TTC549 (cell line): ENCODE results near the gene ZIC5.
"Not testable (repeated sequence)": the region's sequence is repeated elsewhere in the genome, so short reads cannot be mapped to it uniquely, and the experiment has no call there.

Experiments
- FAIRE-seq: peaks from 2 replicates; lab custom pipeline; 2012; peaks lifted over from hg19 to GRCh38; lab: Jason Lieb, UNC

The ZIC5 gene

DNA sequence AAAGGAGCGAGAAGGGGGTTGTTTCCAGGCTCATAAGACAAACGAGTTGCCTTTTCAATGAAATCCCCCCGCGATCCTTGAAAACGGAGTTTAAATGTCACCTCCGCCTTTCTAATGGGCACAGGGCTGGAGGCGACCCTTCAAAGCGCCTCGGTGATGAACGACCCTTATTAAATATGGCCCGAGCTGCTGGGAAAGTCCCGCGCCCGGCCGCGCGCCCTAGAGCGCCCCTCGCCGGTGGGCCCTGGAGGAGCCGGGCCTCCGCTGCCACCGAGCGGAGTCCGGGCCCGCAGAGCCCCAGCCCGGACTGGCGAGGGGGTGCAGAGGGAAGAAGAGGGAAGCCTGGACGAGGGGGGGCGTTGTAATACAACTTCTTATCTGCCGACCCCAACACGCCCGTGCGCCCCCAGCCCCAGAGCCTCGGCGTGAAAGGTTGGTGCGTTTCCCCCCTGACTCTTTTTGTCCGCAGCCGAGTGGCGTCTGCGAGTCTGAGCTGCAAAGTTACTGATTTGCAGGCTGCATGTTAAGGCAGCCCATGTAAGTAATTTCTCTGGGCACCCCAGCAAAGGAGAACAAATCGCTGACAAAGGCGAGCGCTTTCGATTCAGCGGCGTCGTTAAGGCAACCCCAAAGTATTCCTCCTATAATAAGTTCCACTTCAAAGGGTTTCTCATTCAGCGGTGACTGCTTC, 11.9 kb downstream of the ZIC5 start:
- FAIRE-seq: no peak

DNA sequence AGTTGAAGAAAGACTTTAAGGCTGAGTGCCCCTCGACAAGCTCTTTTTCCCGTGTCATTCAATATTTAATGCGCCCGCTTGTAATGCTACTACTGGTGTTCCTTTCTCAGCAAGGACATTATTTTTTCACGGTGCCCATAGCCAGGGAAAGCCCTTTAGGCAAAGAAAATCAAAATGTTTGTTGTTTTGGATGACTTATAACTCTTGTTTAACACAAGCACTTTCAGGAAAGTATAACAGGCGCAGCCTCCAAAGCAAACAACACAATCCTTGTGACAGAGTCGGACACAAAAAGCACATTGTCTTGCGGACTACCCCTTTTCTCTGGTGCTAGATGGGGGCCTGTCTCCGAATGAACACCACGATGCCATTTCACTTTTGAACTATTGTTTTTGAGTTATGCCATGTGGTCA, 12.4 kb downstream of the ZIC5 start:
- no peak for FAIRE-seq

DNA sequence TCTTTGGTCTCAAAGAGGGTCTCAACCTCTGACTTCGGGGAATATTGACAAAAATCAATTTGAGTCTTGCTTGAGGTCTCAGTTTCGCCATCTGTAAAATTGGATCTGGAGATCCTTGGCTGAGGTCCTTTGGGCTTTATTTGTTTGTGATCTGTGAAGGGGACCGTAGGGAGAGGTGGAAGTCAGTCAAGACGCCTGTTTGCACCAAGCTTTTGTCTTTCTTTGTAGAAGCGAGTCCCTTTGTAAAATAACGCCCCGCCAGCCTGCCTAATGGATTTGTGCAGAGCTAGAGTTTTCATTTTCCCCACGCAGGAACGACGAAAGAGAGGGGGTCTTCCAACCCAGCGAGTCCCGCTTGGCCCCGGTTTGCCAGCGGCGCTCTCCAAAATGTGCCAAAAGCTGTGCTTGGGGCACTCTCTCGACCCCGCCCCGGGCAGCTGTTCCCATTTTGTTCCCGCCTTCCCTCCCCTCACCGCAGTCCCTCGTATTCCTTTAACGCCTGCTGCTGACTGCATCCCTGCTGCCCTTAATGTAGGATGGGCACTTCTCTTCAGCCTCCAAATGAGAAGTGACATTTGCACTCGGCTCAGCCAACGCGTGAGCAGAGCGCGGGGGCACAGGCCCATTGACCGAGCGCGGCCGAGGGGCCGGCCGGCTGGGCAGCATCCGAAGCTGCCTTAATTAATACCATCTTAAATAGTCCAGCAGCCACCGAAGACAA, 13.0 kb downstream of the ZIC5 start:
- no peak for FAIRE-seq

DNA sequence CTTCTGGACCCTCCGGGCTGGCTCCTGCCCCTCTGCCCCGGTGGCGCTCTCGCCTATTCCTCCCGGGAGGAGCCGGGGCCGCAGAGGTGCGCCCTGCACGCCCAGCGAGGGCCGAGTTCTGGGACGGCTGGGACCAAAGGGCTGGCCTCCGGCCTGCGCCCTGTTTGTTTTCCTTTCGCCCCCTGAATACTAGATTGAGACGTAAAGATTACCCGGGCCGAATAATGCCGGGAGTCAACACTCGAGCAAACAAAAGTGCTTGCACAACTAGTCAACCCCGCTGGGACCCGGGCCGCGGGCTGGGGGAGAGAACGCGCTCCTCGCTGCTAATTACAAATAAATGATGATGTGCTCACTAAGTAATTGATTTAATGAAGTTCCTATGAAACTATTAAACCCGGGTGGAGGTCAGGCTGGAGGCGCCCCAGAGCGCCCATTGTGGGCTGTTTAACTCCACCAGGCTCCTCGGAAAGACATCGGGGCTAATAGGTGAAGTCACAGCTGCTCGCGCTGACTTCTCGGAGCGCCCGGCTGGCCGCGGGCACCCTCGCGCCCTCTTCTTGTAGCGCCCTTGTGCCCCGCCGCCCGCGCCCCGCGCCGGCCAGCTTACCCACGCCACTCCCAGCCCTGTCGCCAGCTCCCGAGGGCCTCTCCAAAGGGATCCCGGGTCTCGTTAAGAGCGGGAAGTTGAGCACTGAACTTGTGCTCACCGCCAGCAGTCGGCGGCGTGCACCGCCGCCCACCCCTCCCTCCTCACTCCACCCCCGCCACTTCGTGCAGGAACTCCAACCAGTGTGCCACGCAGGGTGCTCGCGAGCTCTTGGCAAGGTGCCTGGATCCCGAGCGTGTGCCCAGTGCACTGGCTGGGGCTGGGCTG, 14.9 kb downstream of the ZIC5 start:
- FAIRE-seq: no peak

DNA sequence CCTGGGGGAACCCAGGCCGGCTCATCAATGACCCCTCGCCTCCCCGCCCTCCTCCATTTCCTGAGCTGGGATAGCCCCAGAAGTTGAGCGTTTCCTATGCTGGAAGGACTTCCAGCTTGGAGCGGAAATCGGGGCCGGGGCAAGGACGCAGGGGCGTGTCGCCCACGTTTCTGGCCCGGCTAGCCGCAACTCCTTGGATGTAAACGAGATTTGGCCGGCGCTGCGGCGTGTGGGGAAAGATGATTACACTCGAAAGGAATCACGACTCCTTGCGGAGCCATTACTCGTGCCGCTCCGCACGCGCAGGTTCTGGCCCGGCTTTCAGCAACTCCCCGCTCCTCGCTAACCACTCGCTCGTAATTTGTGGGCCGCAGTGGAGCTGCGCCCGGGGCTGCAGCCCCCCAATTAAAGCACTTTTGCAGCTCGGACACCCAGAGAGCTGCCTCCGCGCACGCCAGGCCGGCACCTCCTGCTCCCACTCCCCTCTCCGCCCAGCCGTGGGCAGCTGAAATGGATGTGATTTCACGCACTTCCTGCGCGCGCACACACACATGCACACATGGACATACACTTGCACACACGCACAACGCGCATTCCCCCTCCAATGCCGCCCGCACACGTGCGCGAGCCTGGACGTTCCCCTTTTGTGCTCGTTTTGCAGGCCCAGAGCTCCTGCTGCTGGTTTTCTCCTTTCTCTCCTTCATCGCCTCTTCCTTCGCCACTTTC, 15.7 kb downstream of the ZIC5 start:
- FAIRE-seq: no peak

DNA sequence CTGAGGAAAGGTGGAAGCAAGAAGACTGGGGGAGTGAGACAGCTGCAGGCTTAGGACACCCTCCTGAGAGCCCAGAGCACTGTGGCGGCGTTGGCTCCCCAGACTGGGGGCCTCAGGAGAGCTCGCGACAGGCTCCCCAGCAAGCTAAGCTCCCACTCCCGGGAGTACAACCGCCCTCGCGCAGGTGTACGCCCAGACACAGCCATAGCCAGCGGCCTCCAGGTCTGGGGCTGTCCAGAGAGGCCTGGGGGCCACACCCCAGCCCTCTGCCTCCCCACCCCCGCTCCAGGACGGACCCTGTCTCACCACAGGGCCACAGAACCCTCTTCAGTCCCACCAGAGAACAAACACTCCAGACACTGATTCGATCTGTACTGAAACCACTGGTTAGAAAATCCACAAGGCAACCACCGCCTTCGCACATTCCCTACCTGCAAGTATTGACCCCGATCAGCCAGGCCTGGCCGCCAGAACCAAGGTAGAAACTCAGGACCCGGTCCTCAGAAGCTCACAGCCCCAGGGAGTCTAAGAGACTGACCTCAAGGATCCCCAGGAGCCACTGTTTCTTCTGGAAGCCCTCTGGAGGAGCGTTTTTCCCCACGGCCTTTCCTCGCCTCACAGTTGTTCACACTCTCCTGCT, 16.3 kb downstream of the ZIC5 start:
- no peak for FAIRE-seq

DNA sequence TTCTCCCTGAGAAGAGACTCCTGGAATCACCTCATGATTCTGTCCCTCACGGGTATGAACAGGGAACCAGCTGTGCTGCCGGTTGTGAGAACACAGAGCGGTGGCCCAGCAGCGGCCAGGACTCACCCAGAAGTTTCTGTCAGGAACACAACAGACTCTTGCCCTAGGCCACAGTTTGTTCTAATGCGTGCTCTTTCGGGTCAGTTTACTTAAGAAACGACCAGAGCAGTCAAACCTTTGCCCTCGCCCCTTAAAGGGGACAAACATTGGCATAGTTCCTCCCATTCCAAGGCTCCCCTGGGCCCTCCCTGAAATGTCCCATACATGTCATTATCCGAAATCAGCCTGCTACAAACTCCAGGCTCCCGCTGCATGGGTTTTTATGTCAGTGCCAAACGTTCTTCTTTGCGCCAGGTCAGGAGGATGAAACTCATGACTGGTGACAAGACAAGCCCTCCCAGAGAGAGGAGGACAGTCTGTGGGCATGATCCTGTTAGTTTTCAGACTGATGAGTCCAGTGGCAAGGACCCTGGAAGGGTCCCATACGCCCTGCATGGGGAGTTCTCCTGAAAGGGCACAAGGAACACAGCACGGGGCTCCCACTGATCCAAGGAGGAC, 18.3 kb downstream of the ZIC5 start:
- FAIRE-seq: no peak

DNA sequence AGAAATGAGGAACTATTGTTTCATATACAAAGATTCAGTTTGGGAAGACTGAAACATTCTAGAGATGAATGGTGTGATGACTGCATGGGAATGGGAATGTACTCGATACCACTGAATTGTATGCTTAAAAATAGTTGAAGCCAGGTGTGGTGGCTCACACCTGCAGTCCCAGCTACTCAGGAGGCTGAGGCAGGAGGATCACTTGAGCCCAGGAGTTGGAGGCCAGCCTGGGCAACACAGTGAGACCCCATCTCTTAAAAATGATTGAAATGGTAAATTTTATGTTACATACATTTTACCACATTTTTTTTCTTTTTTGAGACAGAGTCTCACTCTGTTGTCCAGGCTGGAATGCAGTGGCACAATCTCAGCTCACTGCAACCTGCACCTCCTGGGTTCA, 19.9 kb downstream of the ZIC5 start:
- FAIRE-seq: not testable (repeated sequence)

DNA sequence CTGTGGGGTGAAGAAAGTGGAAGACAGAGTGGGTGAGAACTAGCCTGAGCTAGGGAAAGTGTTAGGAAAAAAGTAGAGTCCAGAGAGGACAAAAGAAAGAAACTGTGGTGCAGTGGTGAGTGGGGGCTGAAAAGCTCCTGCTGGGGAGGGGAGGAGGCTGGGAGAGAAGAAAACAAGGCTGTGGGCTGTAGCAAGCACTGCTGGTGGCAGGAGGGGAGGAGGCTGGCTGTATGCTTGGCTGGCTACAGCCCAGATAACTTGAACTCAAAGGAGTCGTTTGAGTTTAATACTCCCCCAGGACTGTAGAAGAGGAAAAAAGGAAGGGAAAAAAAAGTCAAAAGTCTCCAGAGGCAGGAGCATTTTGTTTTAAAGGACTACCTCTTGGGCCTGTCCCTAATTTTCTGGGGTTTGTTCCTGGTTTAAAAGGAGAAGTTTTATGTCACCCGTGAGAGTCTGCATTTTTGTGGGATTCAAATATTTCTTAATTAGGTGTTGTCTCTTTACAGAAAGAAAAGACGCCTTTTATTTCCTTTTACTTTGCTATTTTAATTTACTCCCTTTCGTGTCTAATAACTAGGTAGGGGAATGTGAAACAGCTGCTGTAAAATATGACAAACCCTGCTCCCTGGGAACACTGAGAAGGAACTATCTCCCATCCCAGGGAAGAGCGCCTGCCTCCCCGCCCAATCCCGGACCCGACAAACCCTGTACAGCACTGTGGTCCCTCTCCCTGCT, 21.7 kb downstream of the ZIC5 start:
- no peak for FAIRE-seq

DNA sequence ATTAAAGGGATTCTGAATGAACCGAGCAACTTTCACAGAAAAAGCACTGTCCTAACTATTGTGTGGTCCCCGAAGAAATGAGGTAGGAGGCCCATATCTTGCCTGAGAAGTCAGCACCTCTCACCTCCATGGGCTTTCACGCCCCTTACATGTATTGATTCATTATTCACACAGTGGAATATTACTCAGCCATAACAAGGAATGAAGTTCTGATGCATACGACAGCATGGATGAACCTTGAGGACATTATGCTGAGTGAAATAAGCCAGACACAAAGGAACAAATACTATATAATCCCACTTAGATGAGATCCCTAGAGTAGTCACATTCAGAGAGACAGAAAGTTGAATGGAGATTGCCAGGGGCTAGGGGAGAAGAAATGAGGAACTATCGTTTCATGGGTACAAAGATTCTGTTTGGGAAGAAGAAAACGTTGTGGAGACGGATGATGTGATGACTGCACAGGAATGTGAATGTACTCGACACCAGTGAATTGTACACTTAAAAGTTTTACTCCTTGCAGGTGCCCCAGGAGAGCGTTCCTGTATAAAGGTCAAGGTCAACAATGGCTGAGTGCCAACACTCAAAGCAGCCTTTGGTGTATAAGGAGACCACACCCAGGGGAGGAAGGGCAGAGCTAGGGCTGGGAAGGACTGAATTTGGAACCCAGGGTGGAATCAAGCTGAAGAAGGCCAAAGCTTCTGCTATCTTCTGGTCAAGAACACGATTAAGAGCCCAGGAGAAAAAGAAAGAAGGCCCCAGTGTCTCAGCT, 22.5 kb downstream of the ZIC5 start:
- FAIRE-seq: no peak

DNA sequence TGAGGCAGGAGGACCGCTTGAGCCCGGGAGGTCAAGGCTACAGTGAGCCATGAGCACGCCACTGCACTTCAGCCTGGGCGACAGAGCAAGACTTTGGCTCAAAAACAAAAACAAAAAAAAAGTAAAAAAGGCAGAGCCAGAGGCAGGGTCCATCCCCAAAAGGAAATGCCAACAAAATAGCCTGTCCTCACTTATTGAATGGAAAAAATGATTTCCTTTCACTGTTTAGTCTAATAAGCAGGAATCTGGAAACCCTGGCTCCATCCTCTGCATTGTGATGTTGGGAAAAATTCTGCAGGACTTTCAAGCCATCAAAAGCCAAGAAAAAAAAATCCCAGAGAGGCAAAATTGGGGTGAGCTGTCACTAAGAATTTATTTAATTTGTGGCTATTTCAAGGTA, 23.2 kb downstream of the ZIC5 start:
- FAIRE-seq: no peak

DNA sequence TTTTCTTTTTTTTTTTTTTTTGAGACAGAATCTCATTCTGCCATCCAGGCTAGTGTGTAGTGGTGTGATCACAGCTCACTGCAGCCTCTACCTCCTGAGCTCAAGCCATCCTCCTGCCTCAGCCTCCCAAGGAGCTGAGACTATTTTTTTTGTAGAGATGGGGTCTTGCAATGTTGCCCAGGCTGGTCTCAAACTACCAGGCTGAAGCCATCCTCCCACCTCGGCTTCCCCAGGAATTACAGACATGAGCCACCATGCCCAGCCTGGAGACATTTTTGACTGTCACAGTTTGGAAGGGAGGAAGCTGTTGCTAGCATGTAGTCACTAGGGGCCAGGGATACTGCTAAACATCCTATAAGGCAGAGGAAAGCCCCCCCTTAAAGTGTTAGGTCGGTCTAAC, 23.9 kb downstream of the ZIC5 start:
- FAIRE-seq: no peak

DNA sequence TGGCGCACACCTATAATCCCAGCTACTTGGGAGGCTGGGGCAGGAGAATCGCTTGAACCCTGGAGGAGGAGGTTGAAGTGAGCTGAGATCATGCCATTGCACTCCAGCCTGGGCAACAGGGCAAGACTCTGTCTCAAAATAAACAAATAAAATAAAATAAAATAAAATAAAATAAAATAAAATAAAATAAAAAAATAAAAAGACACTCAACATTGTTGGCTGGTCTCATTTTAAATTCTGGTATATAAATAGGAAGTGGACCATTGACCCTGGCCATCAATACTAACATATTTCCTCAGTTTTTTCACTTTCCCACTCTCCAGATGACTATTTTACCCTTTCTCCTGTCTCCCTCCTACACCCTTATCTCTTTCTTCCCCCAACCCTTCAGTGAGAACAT, 26.1 kb downstream of the ZIC5 start:
- FAIRE-seq: not testable (repeated sequence)

DNA sequence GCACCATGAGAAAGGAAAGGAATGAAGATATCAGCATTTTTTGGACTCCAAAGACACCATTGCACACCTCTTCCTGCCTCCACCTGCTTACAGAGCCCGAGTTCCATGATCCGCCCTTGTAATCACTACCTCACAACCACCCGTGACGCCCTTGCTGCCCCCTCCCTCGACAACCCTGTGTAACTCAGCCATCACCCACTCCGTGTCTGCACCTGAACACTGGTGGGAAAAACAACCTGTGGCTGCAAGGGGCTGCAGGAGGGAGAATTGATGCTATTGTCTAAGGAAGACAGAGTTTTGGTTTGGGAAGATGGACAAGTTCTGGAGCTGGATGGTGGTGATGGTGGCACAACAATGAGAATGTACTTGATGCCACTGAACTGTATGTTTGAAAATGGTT, 27.0 kb downstream of the ZIC5 start:
- FAIRE-seq: no peak

DNA sequence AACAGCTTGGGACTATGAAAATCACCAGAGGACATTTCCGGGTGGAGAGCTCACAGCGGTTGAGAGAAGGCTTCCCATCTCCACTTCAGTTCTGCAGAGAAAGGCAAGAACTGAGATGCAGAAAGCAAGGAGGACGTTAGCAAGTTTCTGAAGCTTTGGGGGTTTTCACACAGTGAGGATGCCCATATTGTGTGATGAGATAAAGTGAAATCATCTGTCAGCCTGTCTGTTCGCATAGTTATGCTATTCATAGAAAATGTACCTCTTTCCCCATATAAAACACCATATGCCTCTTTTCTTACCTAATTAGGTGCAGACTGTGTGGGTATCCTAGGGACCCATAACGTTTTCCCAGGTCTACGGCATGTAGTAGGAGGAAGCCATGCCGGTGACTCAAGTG, 27.5 kb downstream of the ZIC5 start:
- no peak for FAIRE-seq

DNA sequence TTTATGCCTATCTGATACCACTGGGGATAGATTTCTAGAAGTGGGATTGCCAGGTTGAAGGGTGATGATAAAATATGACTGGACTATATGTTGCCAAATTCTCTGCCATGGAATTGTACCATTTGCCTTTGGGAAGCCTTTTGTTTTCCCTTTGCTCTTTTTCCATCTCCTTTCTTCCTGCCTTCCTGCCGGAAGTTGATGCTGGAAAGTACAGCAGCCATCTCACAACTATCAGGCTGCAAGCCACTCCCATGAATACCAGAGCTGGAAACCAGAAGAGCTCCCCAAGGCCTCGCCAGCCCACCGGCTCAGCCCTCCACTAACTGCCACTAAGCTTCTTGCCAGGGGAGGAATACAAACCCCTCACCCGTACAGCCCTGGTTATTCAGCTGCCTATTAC, 29.7 kb downstream of the ZIC5 start:
- FAIRE-seq: no peak

DNA sequence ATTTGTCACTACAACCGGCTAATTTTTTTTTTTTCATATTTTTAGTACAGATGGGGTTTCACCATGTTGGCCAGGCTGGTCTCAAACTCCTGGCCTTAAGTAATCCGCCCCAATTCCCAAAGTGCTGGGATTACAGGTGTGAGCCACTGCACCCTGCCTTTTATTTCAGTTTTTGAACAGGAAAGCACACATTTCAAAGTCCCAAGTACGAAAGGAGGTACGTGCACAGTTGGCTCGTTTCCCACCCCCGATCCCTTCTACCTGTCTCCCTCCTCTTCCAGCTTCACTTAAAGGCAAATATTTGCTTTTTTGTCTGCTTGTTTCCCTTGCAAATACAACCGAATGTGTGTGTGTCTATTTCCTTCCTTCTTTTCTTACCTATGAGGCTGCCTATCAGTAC, 30.5 kb downstream of the ZIC5 start:
- no peak for FAIRE-seq

DNA sequence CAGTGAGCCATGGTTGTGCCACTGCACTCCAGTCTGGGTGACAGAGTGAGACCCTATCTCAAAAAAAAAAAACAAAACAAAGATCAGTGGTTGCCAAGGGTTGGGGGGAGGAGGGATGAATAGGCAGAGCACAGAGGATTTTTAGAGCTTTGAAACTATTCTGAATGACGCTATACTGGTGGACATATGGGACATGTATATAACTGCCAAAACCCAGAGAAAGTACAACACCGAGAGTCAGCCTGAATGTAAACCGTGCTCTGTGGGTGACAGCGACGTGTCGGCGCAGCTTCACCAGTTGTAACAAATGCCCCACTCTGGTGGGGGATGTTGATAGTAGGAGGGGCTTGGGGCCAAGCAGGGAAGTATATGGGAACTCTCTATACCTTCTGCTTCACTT, 32.9 kb downstream of the ZIC5 start:
- no peak for FAIRE-seq

DNA sequence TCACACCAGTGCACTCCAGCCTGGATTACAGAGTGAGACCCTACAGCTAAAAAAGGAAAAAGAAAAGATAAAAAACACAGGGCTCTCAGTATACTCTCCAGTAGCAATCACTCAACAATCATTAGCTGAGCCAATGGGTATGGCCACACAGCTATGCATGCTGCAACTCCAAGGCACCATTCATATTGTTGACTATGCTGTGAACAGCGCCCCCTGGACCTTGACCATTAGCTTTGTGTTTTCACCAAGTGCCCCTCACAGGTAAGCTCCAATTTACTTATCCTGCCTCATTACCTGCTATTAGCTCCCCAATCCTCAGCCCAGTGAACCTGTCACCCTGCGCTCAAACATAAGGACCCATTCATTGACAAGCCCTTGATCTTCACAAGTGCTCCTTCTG, 35.8 kb downstream of the ZIC5 start:
- FAIRE-seq: no peak

DNA sequence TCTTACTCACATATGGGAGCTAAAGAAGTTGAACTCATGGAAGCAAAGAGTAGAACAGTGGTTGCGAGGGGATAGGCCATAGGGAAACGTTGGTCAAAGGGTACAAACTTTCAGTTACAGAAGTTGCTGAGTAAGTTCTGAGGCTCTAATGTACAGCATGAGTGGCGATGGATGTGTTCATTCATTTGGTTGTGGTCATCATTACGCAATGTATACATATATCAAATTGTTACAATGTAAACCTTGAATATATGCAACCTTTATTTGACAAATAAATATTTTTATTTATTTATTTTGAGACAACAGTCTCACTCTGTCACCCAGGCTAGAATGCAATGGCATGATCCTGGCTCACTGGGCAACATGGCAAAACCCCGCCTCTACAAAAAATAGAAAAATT, 38.7 kb downstream of the ZIC5 start:
- no peak for FAIRE-seq
